Measurements from ENCODE around the gene CDHR5. TPM values are rescaled to one million over a fixed set of nuclear protein-coding genes. Genes with fewer than 3 reads are reported as not detected.

The CDHR5 gene
- 0.75 TPM for total RNA-seq
- 10 to 100 TPM in 1 of 8 donors, 1 to 10 TPM in 6, under 1 TPM in 1; 0.65 to 33.7 (median 1.4) TPM for polyA plus RNA-seq (ENCODE audit: insufficient read depth in 1 of 8, insufficient read length in 8 of 8, low replicate concordance in 1 of 8)
- long read RNA-seq, donor 1, result 0 reads
- long read RNA-seq, donor 2, result 0 reads
- long read RNA-seq, donor 3, result 0 reads
- long read RNA-seq, donor 4, result 0 reads
- long read RNA-seq, donor 5, result 0 reads
- long read RNA-seq, donor 6, result 0 reads
- long read RNA-seq, donor 7, result 0 reads
- long read RNA-seq, donor 8, result 0 reads
- long read RNA-seq, donor 9, result 0 reads
- long read RNA-seq, donor 10, result 0 reads
- long read RNA-seq, donor 11, result 0 reads

- Histone ChIP-seq H3K4me1 (ENCODE audit: control insufficient read depth, insufficient read depth, low read length) (peaks cover 28% of the 10 kb centered on the region), H3K36me3 (ENCODE audit: control insufficient read depth, insufficient read depth, low read length) (peaks cover 4% of the 10 kb centered on the region), H3K27ac (ENCODE audit: low read length) (peak within 1 kb of the TSS; percentile 51), H3K9me3 (replicated peaks; ENCODE audit: control insufficient read depth, low read depth, low read length) (no peaks in the 10 kb centered on the region), H3K4me3 (ENCODE audit: low read length) (peak within 1 kb of the TSS; percentile 39), H3K27me3 (ENCODE audit: control insufficient read depth, insufficient read depth, low read length) (peaks cover 53% of the 10 kb centered on the region)
- DNase-seq, result no peak
- WGBS (ENCODE audit: insufficient coverage), result 28% methylated on average over 30 of the region's 33 CpGs
Measured at GRCh38 chr11:624705-625635, at the start of gene CDHR5. TSS of gene CDHR5 (minus strand) at chr11:624955. CDS start at chr11:624902, 53 bp downstream.

GRCh38 chr11:674406-674805 lies 49.7 kb upstream of the CDHR5 start:
- Histone ChIP-seq H3K27ac (ENCODE audit: low read length) (no peak overlapping the region), H3K27me3 (ENCODE audit: control insufficient read depth, insufficient read depth, low read length) (no peaks in the 10 kb centered on the region), H3K4me1 (ENCODE audit: control insufficient read depth, insufficient read depth, low read length) (no peaks in the 10 kb centered on the region), H3K4me3 (ENCODE audit: low read length) (no peak overlapping the region), H3K36me3 (ENCODE audit: control insufficient read depth, insufficient read depth, low read length) (peaks cover 46% of the 10 kb centered on the region), H3K9me3 (replicated peaks; ENCODE audit: control insufficient read depth, low read depth, low read length) (no peaks in the 10 kb centered on the region)
- WGBS (ENCODE audit: insufficient coverage), result 87% methylated on average over 13 of the region's 17 CpGs
- DNase-seq, result no peak

- Histone ChIP-seq H3K36me3 (ENCODE audit: control insufficient read depth, insufficient read depth, low read length) (peaks cover 44% of the 10 kb centered on the region), H3K9me3 (replicated peaks; ENCODE audit: control insufficient read depth, low read depth, low read length) (no peaks in the 10 kb centered on the region), H3K4me1 (ENCODE audit: control insufficient read depth, insufficient read depth, low read length) (no peaks in the 10 kb centered on the region), H3K4me3 (ENCODE audit: low read length) (no peak overlapping the region), H3K27me3 (ENCODE audit: control insufficient read depth, insufficient read depth, low read length) (no peaks in the 10 kb centered on the region), H3K27ac (ENCODE audit: low read length) (no peak overlapping the region)
- no peak for DNase-seq
- WGBS (ENCODE audit: insufficient coverage), result 100% methylated on average over 2 of the region's 8 CpGs
Measured at GRCh38 chr11:673866-674265, 49.1 kb upstream of the CDHR5 start.

- no peak overlapping the region for H3K4me3 ChIP-seq (ENCODE audit: low read length)
- peaks cover 10% of the 10 kb centered on the region for H3K4me1 ChIP-seq (ENCODE audit: control insufficient read depth, insufficient read depth, low read length)
- peak; percentile 58 for DNase-seq
- no peaks in the 10 kb centered on the region for H3K9me3 ChIP-seq (replicated peaks; ENCODE audit: control insufficient read depth, low read depth, low read length)
- H3K27ac ChIP-seq (ENCODE audit: low read length), result peak overlapping the region; percentile 17
- H3K36me3 ChIP-seq (ENCODE audit: control insufficient read depth, insufficient read depth, low read length), result peaks cover 20% of the 10 kb centered on the region
- WGBS (ENCODE audit: insufficient coverage), result 87% methylated on average over 6 of the region's 11 CpGs
- H3K27me3 ChIP-seq (ENCODE audit: control insufficient read depth, insufficient read depth, low read length), result no peaks in the 10 kb centered on the region
Measured at GRCh38 chr11:665704-666281, 41.0 kb upstream of the CDHR5 start.

GRCh38 chr11:665062-665703 lies 40.4 kb upstream of the CDHR5 start:
- 62% methylated on average over 3 of the region's 15 CpGs for WGBS (ENCODE audit: insufficient coverage)
- H3K27me3 ChIP-seq (ENCODE audit: control insufficient read depth, insufficient read depth, low read length), result no peaks in the 10 kb centered on the region
- H3K4me1 ChIP-seq (ENCODE audit: control insufficient read depth, insufficient read depth, low read length), result peaks cover 10% of the 10 kb centered on the region
- no peaks in the 10 kb centered on the region for H3K9me3 ChIP-seq (replicated peaks; ENCODE audit: control insufficient read depth, low read depth, low read length)
- DNase-seq, result peak; percentile 86
- peaks cover 19% of the 10 kb centered on the region for H3K36me3 ChIP-seq (ENCODE audit: control insufficient read depth, insufficient read depth, low read length)
- no peak overlapping the region for H3K4me3 ChIP-seq (ENCODE audit: low read length)
- peak overlapping the region; percentile 37 for H3K27ac ChIP-seq (ENCODE audit: low read length)

GRCh38 chr11:662689-663274 lies 38.0 kb upstream of the CDHR5 start:
- no peaks in the 10 kb centered on the region for H3K27me3 ChIP-seq (ENCODE audit: control insufficient read depth, insufficient read depth, low read length)
- peaks cover 35% of the 10 kb centered on the region for H3K36me3 ChIP-seq (ENCODE audit: control insufficient read depth, insufficient read depth, low read length)
- 67% methylated on average over 13 of the region's 15 CpGs for WGBS (ENCODE audit: insufficient coverage)

GRCh38 chr11:660681-661444 lies 36.1 kb upstream of the CDHR5 start:
- WGBS (ENCODE audit: insufficient coverage), result 82% methylated on average over 12 of the region's 19 CpGs
- Histone ChIP-seq H3K9me3 (replicated peaks; ENCODE audit: control insufficient read depth, low read depth, low read length) (no peaks in the 10 kb centered on the region), H3K36me3 (ENCODE audit: control insufficient read depth, insufficient read depth, low read length) (peaks cover 49% of the 10 kb centered on the region), H3K4me1 (ENCODE audit: control insufficient read depth, insufficient read depth, low read length) (peaks cover 8% of the 10 kb centered on the region), H3K4me3 (ENCODE audit: low read length) (no peak overlapping the region), H3K27ac (ENCODE audit: low read length) (no peak overlapping the region), H3K27me3 (ENCODE audit: control insufficient read depth, insufficient read depth, low read length) (no peaks in the 10 kb centered on the region)
- DNase-seq, result no peak

More at GRCh38 chr11:662689-663274, 38.0 kb upstream of the CDHR5 start:
- no peaks in the 10 kb centered on the region for H3K9me3 ChIP-seq (replicated peaks; ENCODE audit: control insufficient read depth, low read depth, low read length)
- H3K4me3 ChIP-seq (ENCODE audit: low read length), result no peak overlapping the region
- no peak overlapping the region for H3K27ac ChIP-seq (ENCODE audit: low read length)
- peaks cover 10% of the 10 kb centered on the region for H3K4me1 ChIP-seq (ENCODE audit: control insufficient read depth, insufficient read depth, low read length)
- DNase-seq, result peak; percentile 32

GRCh38 chr11:660281-660680 lies 35.5 kb upstream of the CDHR5 start:
- peaks cover 47% of the 10 kb centered on the region for H3K36me3 ChIP-seq (ENCODE audit: control insufficient read depth, insufficient read depth, low read length)
- no peak for DNase-seq
- WGBS (ENCODE audit: insufficient coverage), result 80% methylated on average over 14 of the region's 19 CpGs
- no peaks in the 10 kb centered on the region for H3K9me3 ChIP-seq (replicated peaks; ENCODE audit: control insufficient read depth, low read depth, low read length)
- no peak overlapping the region for H3K27ac ChIP-seq (ENCODE audit: low read length)
- peaks cover 3% of the 10 kb centered on the region for H3K4me1 ChIP-seq (ENCODE audit: control insufficient read depth, insufficient read depth, low read length)
- H3K4me3 ChIP-seq (ENCODE audit: low read length), result no peak overlapping the region
- no peaks in the 10 kb centered on the region for H3K27me3 ChIP-seq (ENCODE audit: control insufficient read depth, insufficient read depth, low read length)

GRCh38 chr11:659532-660085 lies 34.9 kb upstream of the CDHR5 start:
- peaks cover 47% of the 10 kb centered on the region for H3K36me3 ChIP-seq (ENCODE audit: control insufficient read depth, insufficient read depth, low read length)
- no peak overlapping the region for H3K27ac ChIP-seq (ENCODE audit: low read length)
- no peak overlapping the region for H3K4me3 ChIP-seq (ENCODE audit: low read length)
- no peaks in the 10 kb centered on the region for H3K27me3 ChIP-seq (ENCODE audit: control insufficient read depth, insufficient read depth, low read length)
- no peaks in the 10 kb centered on the region for H3K9me3 ChIP-seq (replicated peaks; ENCODE audit: control insufficient read depth, low read depth, low read length)
- WGBS (ENCODE audit: insufficient coverage), result 88% methylated on average over 16 of the region's 16 CpGs
- peaks cover 3% of the 10 kb centered on the region for H3K4me1 ChIP-seq (ENCODE audit: control insufficient read depth, insufficient read depth, low read length)
- no peak for DNase-seq
